Skin of body (tissue), 3 donors: ENCODE results near the gene ZNF442. TPM values are rescaled to one million over a fixed set of nuclear protein-coding genes. Genes with fewer than 3 reads are reported as not detected.
"Not testable (repeated sequence)": the region's sequence is repeated elsewhere in the genome, so short reads cannot be mapped to it uniquely, and the experiment has no call there.

Experiments
- DNase-seq: peaks from one replicate; lab custom pipeline; 2025; lab: John Stamatoyannopoulos, UW
- small RNA-seq: library from RNA; depleted of rRNA; stranded (forward); fragments of <200 nt; gene quantifications from one replicate; pipeline ENCODE3, GENCODE V24; 2014; ENCODE audit warnings: low replicate concordance
- total RNA-seq: library from RNA; depleted of rRNA; stranded (reverse); fragments of >200 nt; gene quantifications from one replicate; pipeline ENCODE4 v1.2.3, GENCODE V29; 2014

ZNF442 gene
- total RNA-seq, 1 donor from 2014 or later = 10.2 TPM

DNA sequence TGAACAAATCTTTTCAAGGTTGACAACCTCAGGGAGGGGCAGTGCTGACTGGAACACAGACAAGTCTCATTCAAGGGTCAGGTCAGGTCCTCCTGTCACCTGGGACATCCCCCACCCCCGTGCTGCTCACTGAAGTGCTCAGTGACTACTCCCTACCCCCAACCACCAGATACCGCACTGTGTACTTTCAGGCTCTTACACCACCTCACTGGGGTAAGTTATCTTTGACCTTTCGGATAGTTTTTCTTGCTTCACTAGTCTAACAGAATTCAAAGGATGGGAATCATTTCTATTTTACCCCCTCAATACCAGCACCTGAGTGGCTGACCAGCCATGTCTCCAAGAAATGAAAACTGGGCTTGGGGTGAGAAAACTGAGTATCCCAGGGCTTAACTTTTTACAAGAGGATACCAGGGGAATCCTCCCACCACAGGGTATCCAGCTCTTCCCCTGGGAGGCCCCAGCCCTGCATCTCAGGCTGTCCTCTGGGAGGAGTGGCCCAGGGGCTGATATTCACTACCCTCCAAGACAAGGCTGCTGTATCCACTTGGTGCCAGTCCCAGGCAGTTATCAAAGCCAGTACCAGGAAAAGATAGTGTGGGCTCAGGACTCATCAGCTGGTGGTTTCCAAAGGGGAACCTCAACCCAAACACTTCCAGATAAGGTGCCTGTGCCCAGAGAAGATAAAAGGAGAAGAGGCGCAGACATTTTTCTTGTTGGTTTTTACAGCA, 34.1 kb downstream of the ZNF442 start:
- DNase-seq = no peak

- no peak for DNase-seq
Observed at GRCh38 chr19:12330340-12330739, 35.1 kb downstream of the ZNF442 start.

- DNase-seq = no peak
Observed at GRCh38 chr19:12325690-12326089, 39.8 kb downstream of the ZNF442 start.

DNA sequence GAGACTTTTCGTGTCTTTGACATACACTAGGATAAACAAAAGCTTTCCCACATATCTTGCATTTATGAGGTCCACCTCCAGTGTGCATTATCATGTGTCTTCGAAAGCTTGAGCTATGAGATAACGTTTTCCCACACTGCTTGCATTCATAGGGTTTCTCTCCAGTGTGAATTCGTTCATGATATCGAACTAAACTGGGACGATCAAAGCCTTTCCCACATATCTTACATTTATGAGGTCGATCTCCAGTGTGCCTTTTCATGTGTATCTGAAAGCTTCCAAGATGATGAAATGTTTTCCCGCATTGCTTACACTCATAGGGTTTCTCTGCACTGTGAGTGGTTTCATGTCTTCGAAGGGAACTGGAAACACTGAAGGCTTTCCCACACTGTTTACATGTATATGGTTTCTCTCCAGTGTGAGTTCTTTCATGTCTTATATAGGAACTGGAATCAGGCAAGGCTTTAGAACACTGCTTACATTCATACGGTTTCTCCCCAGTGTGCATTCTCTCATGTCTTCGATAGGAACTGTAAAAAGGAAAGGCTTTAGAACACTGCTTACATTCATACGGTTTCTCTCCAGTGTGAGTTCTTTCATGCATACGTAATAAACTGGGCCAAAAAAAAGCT, 46.6 kb downstream of the ZNF442 start:
- DNase-seq = no peak

DNA sequence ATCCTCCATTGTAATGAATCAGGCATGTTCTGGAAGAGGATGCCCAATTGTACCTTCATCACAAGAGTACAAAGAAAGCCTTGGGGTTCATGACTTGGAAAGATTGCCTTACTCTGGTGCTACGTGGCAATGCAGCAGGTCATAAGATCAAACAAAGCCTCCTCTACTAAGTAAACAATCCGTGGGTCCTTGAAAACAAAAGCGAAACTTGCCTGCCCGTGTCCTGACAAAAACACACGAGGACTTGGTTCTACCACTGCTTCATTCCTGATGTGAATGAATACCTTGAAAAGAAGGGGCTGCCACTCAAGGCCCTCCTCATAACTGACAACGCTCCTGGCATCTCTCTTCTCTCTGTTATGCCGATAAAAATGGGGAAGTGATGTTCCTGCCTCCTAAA, 50.9 kb downstream of the ZNF442 start:
- DNase-seq = no peak

- DNase-seq = not testable (repeated sequence)
Observed at GRCh38 chr19:12308891-12309290, 56.6 kb downstream of the ZNF442 start.

Small RNA genes lying within 50 kb of the gene (small RNA-seq; reads per million reads assigned to genes)
- not detected for gene RPS29P23

Other genes with a start within 250 kb of the ZNF442 start
- 6.2 TPM for gene ZNF20, start 225.3 kb downstream of the ZNF442 start, total RNA-seq
- gene ZNF625, start 208.9 kb downstream of the ZNF442 start, total RNA-seq = 14.9 TPM
- gene ZNF136, start 202.6 kb downstream of the ZNF442 start, total RNA-seq = 19.4 TPM
- 18.2 TPM for gene ZNF44, start 70.8 kb downstream of the ZNF442 start, total RNA-seq
- gene ZNF563, start 32.0 kb downstream of the ZNF442 start, total RNA-seq = 3.9 TPM
- 6.6 TPM for gene ZNF799, start 35.6 kb upstream of the ZNF442 start, total RNA-seq
- gene ZNF443, start 75.3 kb upstream of the ZNF442 start, total RNA-seq = 7.5 TPM
- 10.3 TPM for gene ZNF709, start 119.1 kb upstream of the ZNF442 start, total RNA-seq
- gene ZNF564, start 185.8 kb upstream of the ZNF442 start, total RNA-seq = 21.3 TPM
- gene ZNF490, start 245.1 kb upstream of the ZNF442 start, total RNA-seq = 4.5 TPM
- 18.1 TPM for gene ZNF791, start 245.2 kb upstream of the ZNF442 start, total RNA-seq